Nephron progenitor cell (in vitro differentiated cells): Measurements from ENCODE around the gene PPP1R14D.

Experiments used
- DNase-seq: peaks from one replicate; pipeline ENCODE4 v3.0.0; 2021
- H3K27ac Mint-ChIP-seq: 2 replicates; pipeline ENCODE4 v1.8.0; 2021; ENCODE audit warnings: mild to moderate bottlenecking, moderate library complexity, mixed read lengths
- H3K27me3 Mint-ChIP-seq: 2 replicates; pipeline ENCODE4 v1.8.0; 2021; ENCODE audit warnings: mild to moderate bottlenecking, low read depth, mixed read lengths; ENCODE audit not compliant: poor library complexity
- H3K36me3 Mint-ChIP-seq: 2 replicates; pipeline ENCODE4 v1.8.0; 2021; ENCODE audit warnings: low read depth, mixed read lengths
- H3K4me1 Mint-ChIP-seq: 2 replicates; pipeline ENCODE4 v1.8.0; 2021; ENCODE audit warnings: mixed read lengths
- H3K4me3 Mint-ChIP-seq: 2 replicates; pipeline ENCODE4 v1.8.0; 2021; ENCODE audit warnings: mild to moderate bottlenecking, moderate library complexity, mixed read lengths
- H3K9me3 Mint-ChIP-seq: 2 replicates; pipeline ENCODE4 v1.8.0; 2021; ENCODE audit warnings: mild to moderate bottlenecking, moderate library complexity, mixed read lengths
- TF ChIP-seq, protein P1 (sequence below): fragments of 200-600 bp; sonication (generic); IDR thresholded peaks from 2 replicates; pipeline ENCODE4 v1.5.0; 2021; ENCODE audit warnings: antibody characterized with exemption

Gene PPP1R14D

DNA sequence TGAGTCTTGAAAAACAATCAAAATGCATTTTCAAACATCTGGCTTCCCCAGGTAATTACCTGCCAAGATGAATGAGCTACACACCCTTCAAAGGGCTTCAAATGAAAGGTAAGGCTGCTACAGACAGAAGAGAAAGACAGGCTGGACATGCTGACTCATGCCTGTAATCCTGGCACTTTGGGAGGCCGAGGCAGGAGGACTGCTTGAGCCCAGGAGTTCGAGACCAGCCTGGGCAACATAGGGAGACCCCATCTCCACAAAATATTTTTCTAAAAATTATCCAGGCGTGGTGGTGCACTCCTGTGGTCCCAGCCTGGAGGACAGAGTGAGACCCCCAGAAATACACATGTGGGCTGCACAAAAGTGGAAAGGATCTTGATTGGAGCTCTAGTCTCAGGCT lies 36.1 kb downstream of the PPP1R14D start:
- no peak for DNase-seq
- Mint-ChIP-seq H3K36me3 (peaks cover 21% of the 10 kb centered on the region), H3K9me3 (no peaks in the 10 kb centered on the region), H3K4me1 (peaks cover 12% of the 10 kb centered on the region), H3K27ac (no peak overlapping the region), H3K4me3 (no peak overlapping the region), H3K27me3 (peaks cover 3% of the 10 kb centered on the region)
- TF ChIP-seq, protein P1, sequence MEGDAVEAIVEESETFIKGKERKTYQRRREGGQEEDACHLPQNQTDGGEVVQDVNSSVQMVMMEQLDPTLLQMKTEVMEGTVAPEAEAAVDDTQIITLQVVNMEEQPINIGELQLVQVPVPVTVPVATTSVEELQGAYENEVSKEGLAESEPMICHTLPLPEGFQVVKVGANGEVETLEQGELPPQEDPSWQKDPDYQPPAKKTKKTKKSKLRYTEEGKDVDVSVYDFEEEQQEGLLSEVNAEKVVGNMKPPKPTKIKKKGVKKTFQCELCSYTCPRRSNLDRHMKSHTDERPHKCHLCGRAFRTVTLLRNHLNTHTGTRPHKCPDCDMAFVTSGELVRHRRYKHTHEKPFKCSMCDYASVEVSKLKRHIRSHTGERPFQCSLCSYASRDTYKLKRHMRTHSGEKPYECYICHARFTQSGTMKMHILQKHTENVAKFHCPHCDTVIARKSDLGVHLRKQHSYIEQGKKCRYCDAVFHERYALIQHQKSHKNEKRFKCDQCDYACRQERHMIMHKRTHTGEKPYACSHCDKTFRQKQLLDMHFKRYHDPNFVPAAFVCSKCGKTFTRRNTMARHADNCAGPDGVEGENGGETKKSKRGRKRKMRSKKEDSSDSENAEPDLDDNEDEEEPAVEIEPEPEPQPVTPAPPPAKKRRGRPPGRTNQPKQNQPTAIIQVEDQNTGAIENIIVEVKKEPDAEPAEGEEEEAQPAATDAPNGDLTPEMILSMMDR, result no peak

GRCh38 chr15:40790718-40791117 lies 37.8 kb downstream of the PPP1R14D start:
- no peak for DNase-seq
- H3K4me1 Mint-ChIP-seq, result peaks cover 12% of the 10 kb centered on the region
- no peaks in the 10 kb centered on the region for H3K9me3 Mint-ChIP-seq
- H3K27me3 Mint-ChIP-seq, result peaks cover 3% of the 10 kb centered on the region
- TF ChIP-seq, protein P1, result no peak
- no peak overlapping the region for H3K27ac Mint-ChIP-seq
- peaks cover 21% of the 10 kb centered on the region for H3K36me3 Mint-ChIP-seq
- H3K4me3 Mint-ChIP-seq, result no peak overlapping the region

- peaks cover 12% of the 10 kb centered on the region for H3K4me1 Mint-ChIP-seq
- TF ChIP-seq, protein P1, result no peak
- peaks cover 21% of the 10 kb centered on the region for H3K36me3 Mint-ChIP-seq
- no peak for DNase-seq
- no peak overlapping the region for H3K4me3 Mint-ChIP-seq
- H3K27me3 Mint-ChIP-seq, result peaks cover 3% of the 10 kb centered on the region
- no peaks in the 10 kb centered on the region for H3K9me3 Mint-ChIP-seq
- H3K27ac Mint-ChIP-seq, result peak overlapping the region; percentile 77
These were observed 38.5 kb downstream of the PPP1R14D start for GRCh38 chr15:40789999-40790398.

DNA sequence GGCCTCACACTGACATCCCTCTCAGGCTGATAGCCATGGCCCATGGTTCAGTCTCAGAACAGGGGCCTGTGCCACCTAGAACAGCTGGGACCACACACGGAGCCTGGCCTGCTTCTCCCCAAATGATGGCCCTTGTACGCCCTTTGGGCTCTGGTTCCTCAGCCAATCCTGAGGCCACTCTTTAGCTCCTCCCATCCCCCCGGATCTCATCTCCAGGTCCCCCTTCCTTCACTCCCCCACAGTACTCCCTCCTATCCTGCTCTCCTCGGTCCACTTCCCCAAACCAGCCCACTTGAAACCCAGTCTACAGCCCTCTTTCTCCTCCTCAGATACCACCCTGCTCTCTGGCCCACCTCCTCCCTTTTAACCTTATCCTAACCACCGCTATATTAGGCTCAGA lies 39.4 kb downstream of the PPP1R14D start:
- H3K4me3 Mint-ChIP-seq, result no peak overlapping the region
- peak overlapping the region; percentile 81 for H3K27ac Mint-ChIP-seq
- TF ChIP-seq, protein P1, result no peak
- peaks cover 3% of the 10 kb centered on the region for H3K27me3 Mint-ChIP-seq
- peaks cover 21% of the 10 kb centered on the region for H3K36me3 Mint-ChIP-seq
- no peaks in the 10 kb centered on the region for H3K9me3 Mint-ChIP-seq
- DNase-seq, result no peak
- peaks cover 12% of the 10 kb centered on the region for H3K4me1 Mint-ChIP-seq

DNA sequence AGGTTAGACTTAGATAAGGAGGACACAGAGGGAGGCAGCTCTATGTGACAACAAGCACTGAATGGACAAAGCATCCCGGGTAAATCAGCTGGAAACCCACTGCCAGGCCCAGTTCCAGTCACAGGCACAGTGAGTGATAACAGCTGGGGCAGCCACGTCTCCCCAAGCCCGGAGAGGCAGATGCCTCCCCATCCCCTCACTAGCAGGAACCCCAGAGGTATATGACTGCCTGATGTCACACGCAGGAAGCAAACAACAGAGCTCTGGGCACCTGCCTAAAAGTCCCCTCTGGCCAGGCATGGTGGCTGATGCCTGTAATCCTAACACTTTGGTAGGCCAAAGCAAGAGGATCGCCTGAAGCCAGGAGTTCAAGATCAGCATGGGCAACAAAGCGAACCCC lies 40.5 kb downstream of the PPP1R14D start:
- DNase-seq, result no peak
- Mint-ChIP-seq H3K9me3 (no peaks in the 10 kb centered on the region), H3K36me3 (peaks cover 12% of the 10 kb centered on the region), H3K27ac (no peak overlapping the region), H3K4me3 (no peak overlapping the region), H3K4me1 (peaks cover 12% of the 10 kb centered on the region), H3K27me3 (peaks cover 3% of the 10 kb centered on the region)
- TF ChIP-seq, protein P1, result no peak

GRCh38 chr15:40787344-40787841 lies 41.1 kb downstream of the PPP1R14D start:
- peaks cover 3% of the 10 kb centered on the region for H3K27me3 Mint-ChIP-seq
- H3K9me3 Mint-ChIP-seq, result no peaks in the 10 kb centered on the region
- peaks cover 8% of the 10 kb centered on the region for H3K36me3 Mint-ChIP-seq
- DNase-seq, result no peak
- H3K4me3 Mint-ChIP-seq, result no peak overlapping the region
- TF ChIP-seq, protein P1, result no peak
- H3K27ac Mint-ChIP-seq, result no peak overlapping the region
- peaks cover 12% of the 10 kb centered on the region for H3K4me1 Mint-ChIP-seq
